H9 (cell line): ENCODE measurements around the gene TDP1. TPM values are rescaled to one million over a fixed set of nuclear protein-coding genes. Genes with fewer than 3 reads are reported as not detected.

ENCODE experiments used
- DNase-seq: peaks from one replicate; pipeline ENCODE4 v3.0.0-alpha.2; 2017
- H2AFZ ChIP-seq: one replicate; pipeline ENCODE4 v1.6.1; 2013; ENCODE audit warnings: mild to moderate bottlenecking, low read length, control low read depth, moderate library complexity
- H2AK5ac ChIP-seq: 2 replicates; pipeline ENCODE4 v1.6.1; 2013; ENCODE audit warnings: low read length, control low read depth, mixed read lengths; ENCODE audit not compliant: insufficient read length
- H2BK120ac ChIP-seq: one replicate; pipeline ENCODE4 v1.6.1; 2013; ENCODE audit warnings: low read depth, mild to moderate bottlenecking, low read length, control low read depth, inconsistent platforms; ENCODE audit not compliant: poor library complexity, severe bottlenecking
- H2BK12ac ChIP-seq: 2 replicates; pipeline ENCODE4 v1.6.1; 2013; ENCODE audit warnings: low read length, control low read depth, mixed read lengths, low read depth; ENCODE audit not compliant: insufficient read length
- H2BK15ac ChIP-seq: 2 replicates; pipeline ENCODE4 v1.6.1; 2013; ENCODE audit warnings: low read depth, low read length, control low read depth
- H2BK20ac ChIP-seq: one replicate; pipeline ENCODE4 v1.6.1; 2013; ENCODE audit warnings: low read depth, mild to moderate bottlenecking, low read length, control low read depth, inconsistent platforms; ENCODE audit not compliant: poor library complexity, severe bottlenecking
- H2BK5ac ChIP-seq: 2 replicates; pipeline ENCODE4 v1.6.1; 2013; ENCODE audit warnings: low read length, control low read depth, mixed read lengths; ENCODE audit not compliant: insufficient read length
- H3K14ac ChIP-seq: 2 replicates; pipeline ENCODE4 v1.6.1; 2013; ENCODE audit warnings: low read length, control low read depth; ENCODE audit not compliant: insufficient read depth
- H3K18ac ChIP-seq: 2 replicates; pipeline ENCODE4 v1.6.1; 2013; ENCODE audit warnings: low read depth, mild to moderate bottlenecking, mixed read lengths, low read length, control low read depth; ENCODE audit not compliant: insufficient read length
- H3K23ac ChIP-seq: 2 replicates; pipeline ENCODE4 v1.6.1; 2013; ENCODE audit warnings: low read length, control low read depth, mixed read lengths, low read depth; ENCODE audit not compliant: insufficient read length
- H3K23me2 ChIP-seq: 2 replicates; pipeline ENCODE4 v1.6.1; 2013; ENCODE audit warnings: low read depth, mild to moderate bottlenecking, mixed read lengths, low read length, control low read depth; ENCODE audit not compliant: insufficient read length, poor library complexity, severe bottlenecking
- H3K27ac ChIP-seq: 2 replicates; pipeline ENCODE4 v1.5.1; 2013; ENCODE audit warnings: low read length, control low read depth, mixed read lengths, low read depth; ENCODE audit not compliant: insufficient read length
- H3K27me3 ChIP-seq: 2 replicates; pipeline ENCODE4 v1.6.1; 2013; ENCODE audit warnings: low read length, control low read depth, inconsistent platforms; ENCODE audit not compliant: insufficient read depth
- H3K4ac ChIP-seq: 2 replicates; pipeline ENCODE4 v1.6.1; 2013; ENCODE audit warnings: low read depth, mild to moderate bottlenecking, control low read depth, inconsistent platforms, low read length, moderate library complexity
- H3K4me1 ChIP-seq: 2 replicates; pipeline ENCODE4 v1.6.1; 2013; ENCODE audit warnings: low read length, control low read depth, inconsistent platforms; ENCODE audit not compliant: insufficient read depth
- H3K4me2 ChIP-seq: 2 replicates; pipeline ENCODE4 v1.6.1; 2013; ENCODE audit warnings: low read length, control low read depth, mixed read lengths; ENCODE audit not compliant: insufficient read length, insufficient read depth
- H3K56ac ChIP-seq: 2 replicates; pipeline ENCODE4 v1.6.1; 2013; ENCODE audit warnings: low read depth, mild to moderate bottlenecking, mixed read lengths, low read length, control low read depth; ENCODE audit not compliant: insufficient read length
- H3K79me1 ChIP-seq: 2 replicates; pipeline ENCODE4 v1.6.1; 2013; ENCODE audit warnings: low read depth, mild to moderate bottlenecking, moderate library complexity, low read length, control low read depth, inconsistent platforms; ENCODE audit not compliant: insufficient read depth, poor library complexity, severe bottlenecking
- H3K79me2 ChIP-seq: 2 replicates; pipeline ENCODE4 v1.6.1; 2013; ENCODE audit warnings: low read length, control low read depth, inconsistent platforms; ENCODE audit not compliant: insufficient read depth
- H3K9ac ChIP-seq: 2 replicates; pipeline ENCODE4 v1.6.1; 2013; ENCODE audit warnings: low read length, control low read depth, mixed read lengths; ENCODE audit not compliant: insufficient read length; ENCODE audit errors: extremely low read depth
- H3K9me3 ChIP-seq: one replicate; pipeline ENCODE4 v1.6.1; 2013; ENCODE audit warnings: low read depth, low read length, inconsistent platforms; ENCODE audit not compliant: control insufficient read depth
- H3T11ph ChIP-seq: one replicate; pipeline ENCODE4 v1.6.1; 2013; ENCODE audit warnings: mild to moderate bottlenecking, low read length, control low read depth, inconsistent platforms
- H4K20me1 ChIP-seq: one replicate; pipeline ENCODE4 v1.6.1; 2013; ENCODE audit not compliant: control insufficient read depth, insufficient read length, insufficient read depth
- H4K5ac ChIP-seq: 2 replicates; pipeline ENCODE4 v1.6.1; 2013; ENCODE audit warnings: low read depth, mild to moderate bottlenecking, mixed read lengths, low read length, control low read depth; ENCODE audit not compliant: insufficient read length
- H4K8ac ChIP-seq: replicated peaks from 2 replicates; pipeline ENCODE4 v1.6.1; 2013; ENCODE audit warnings: low read length, control low read depth, mixed read lengths, low read depth; ENCODE audit not compliant: insufficient read length
- H4K91ac ChIP-seq: 2 replicates; pipeline ENCODE4 v1.6.1; 2013; ENCODE audit warnings: low read depth, mild to moderate bottlenecking, moderate library complexity, mixed read lengths, low read length, control low read depth; ENCODE audit not compliant: insufficient read length
- H3K27ac Mint-ChIP-seq, 3 experiments: 2 replicates in 2 of 3; 3 replicates in 1 of 3; pipeline ENCODE4 v1.8.0; 2020 to 2021; ENCODE audit warnings: mixed read lengths in 3 of 3, mild to moderate bottlenecking in 1 of 3, moderate library complexity in 1 of 3
- H3K27me3 Mint-ChIP-seq: 2 replicates; pipeline ENCODE4 v1.8.0; 2021; ENCODE audit warnings: low read depth, mild to moderate bottlenecking, moderate library complexity, mixed read lengths
- H3K36me3 Mint-ChIP-seq, 3 experiments: 2 replicates in 2 of 3; 3 replicates in 1 of 3; pipeline ENCODE4 v1.8.0; 2020 to 2021; ENCODE audit warnings: low read depth in 3 of 3, mixed read lengths in 3 of 3; ENCODE audit not compliant: insufficient read depth in 1 of 3
- H3K4me1 Mint-ChIP-seq, 2 experiments: 2 replicates each; pipeline ENCODE4 v1.8.0; 2020; ENCODE audit warnings: mixed read lengths in 2 of 2
- H3K4me3 Mint-ChIP-seq, 2 experiments: 2 replicates in 1 of 2; 3 replicates in 1 of 2; pipeline ENCODE4 v1.8.0; 2020 to 2021; ENCODE audit warnings: mild to moderate bottlenecking in 2 of 2, mixed read lengths in 2 of 2, moderate library complexity in 1 of 2
- H3K9me3 Mint-ChIP-seq, 2 experiments: 2 replicates in 1 of 2; 3 replicates in 1 of 2; pipeline ENCODE4 v1.8.0; 2020; ENCODE audit warnings: mild to moderate bottlenecking in 2 of 2, mixed read lengths in 2 of 2, moderate library complexity in 1 of 2
- WGBS: extraction: QIAGEN DNeasy Blood & Tissue Kit; methylation state at CpG from one replicate; pipeline ENCODE4 v1.1.7; 2013; ENCODE audit warnings: missing lambda C conversion rate, low lambda C conversion rate, mixed read lengths; ENCODE audit not compliant: insufficient read length; ENCODE audit errors: extremely low coverage; 5-methylcytosine and 5-hydroxymethylcytosine counted together
- total RNA-seq: library from RNA; stranded (reverse); gene quantifications from 2 replicates; pipeline ENCODE4 v1.2.1, GENCODE V29; 2021
- TF ChIP-seq, protein P1 (sequence below): fragments of 200-600 bp; sonication (generic); conservative IDR thresholded peaks from 3 replicates; pipeline ENCODE4 v1.8.0; 2021; ENCODE audit warnings: antibody characterized with exemption, mild to moderate bottlenecking

Gene TDP1
- total RNA-seq, 1 experiment from 2014 or later: 53.4 TPM

DNA sequence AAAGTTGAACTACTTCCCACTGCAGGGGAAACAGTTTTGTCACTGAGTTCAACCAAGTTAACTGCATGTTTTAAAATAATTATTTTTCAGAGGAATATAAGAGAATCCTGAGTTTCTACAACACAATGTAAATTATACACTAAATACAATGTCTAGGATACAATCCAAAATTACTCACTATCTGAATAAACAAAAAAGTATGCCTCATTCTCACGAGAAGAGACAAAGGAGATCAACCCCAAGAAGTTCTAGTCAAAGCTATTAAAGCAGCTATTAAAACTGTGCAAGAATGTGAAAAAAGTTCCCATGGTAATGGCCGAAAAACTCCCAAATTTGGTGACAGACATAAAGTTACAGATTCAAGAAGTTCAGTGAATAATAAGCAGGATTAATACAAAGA is 97.3 kb downstream of the TDP1 start:
- H3K4me3 Mint-ChIP-seq: no peak overlapping the region
- no peaks in the 10 kb centered on the region for H3K9me3 Mint-ChIP-seq
- Histone ChIP-seq H4K5ac (no peak overlapping the region), H2BK20ac (no peak overlapping the region), H3K4me1 (no peaks in the 10 kb centered on the region; the same call in 1 of the 2 replicates), H2AK5ac (no peak overlapping the region), H2BK5ac (no peak overlapping the region), H3K18ac (no peak overlapping the region), H2AFZ (no peak overlapping the region), H3K9me3 (no peaks in the 10 kb centered on the region), H3K79me1 (no peaks in the 10 kb centered on the region), H2BK15ac (no peak overlapping the region), H3K79me2 (no peaks in the 10 kb centered on the region), H4K8ac (no peak overlapping the region), H3K9ac (no peak overlapping the region), H2BK120ac (no peak overlapping the region), H3K56ac (no peak overlapping the region), H3K27me3 (no peaks in the 10 kb centered on the region; the same call in 1 of the 2 replicates), H3T11ph (no peak overlapping the region), H4K20me1 (no peaks in the 10 kb centered on the region), H3K14ac (no peak overlapping the region), H3K4me2 (no peak overlapping the region), H3K4ac (no peak overlapping the region), H3K27ac (no peak overlapping the region), H3K23me2 (no peaks in the 10 kb centered on the region), H2BK12ac (no peak overlapping the region), H3K23ac (no peak overlapping the region), H4K91ac (no peak overlapping the region)
- peaks cover 22% of the 10 kb centered on the region for H3K27me3 Mint-ChIP-seq
- H3K4me1 Mint-ChIP-seq: peaks cover 9 to 16% of the 10 kb centered on the region in 2 experiments
- no CpG with 5 or more reads among the region's 2 CpGs for WGBS
- TF ChIP-seq, protein P1, sequence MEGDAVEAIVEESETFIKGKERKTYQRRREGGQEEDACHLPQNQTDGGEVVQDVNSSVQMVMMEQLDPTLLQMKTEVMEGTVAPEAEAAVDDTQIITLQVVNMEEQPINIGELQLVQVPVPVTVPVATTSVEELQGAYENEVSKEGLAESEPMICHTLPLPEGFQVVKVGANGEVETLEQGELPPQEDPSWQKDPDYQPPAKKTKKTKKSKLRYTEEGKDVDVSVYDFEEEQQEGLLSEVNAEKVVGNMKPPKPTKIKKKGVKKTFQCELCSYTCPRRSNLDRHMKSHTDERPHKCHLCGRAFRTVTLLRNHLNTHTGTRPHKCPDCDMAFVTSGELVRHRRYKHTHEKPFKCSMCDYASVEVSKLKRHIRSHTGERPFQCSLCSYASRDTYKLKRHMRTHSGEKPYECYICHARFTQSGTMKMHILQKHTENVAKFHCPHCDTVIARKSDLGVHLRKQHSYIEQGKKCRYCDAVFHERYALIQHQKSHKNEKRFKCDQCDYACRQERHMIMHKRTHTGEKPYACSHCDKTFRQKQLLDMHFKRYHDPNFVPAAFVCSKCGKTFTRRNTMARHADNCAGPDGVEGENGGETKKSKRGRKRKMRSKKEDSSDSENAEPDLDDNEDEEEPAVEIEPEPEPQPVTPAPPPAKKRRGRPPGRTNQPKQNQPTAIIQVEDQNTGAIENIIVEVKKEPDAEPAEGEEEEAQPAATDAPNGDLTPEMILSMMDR: no peak
- H3K27ac Mint-ChIP-seq: no peak overlapping the region
- no peaks in the 10 kb centered on the region for H3K36me3 Mint-ChIP-seq
- DNase-seq: no peak
